GM12878 (cell line): ENCODE data around the gene MINDY3. TPM values are rescaled to one million over a fixed set of nuclear protein-coding genes. Genes with fewer than 3 reads are reported as not detected.

Experiments
- ATAC-seq: fragments of 200-7000 bp; cut with Tn5 transposase; 3 replicates; pipeline ENCODE4 v1.9.1; 2020; ENCODE audit warnings: mild to moderate bottlenecking, moderate library complexity
- BruUV-seq: library from RNA; stranded (reverse); fragments of 400-500 nt; replicated peaks from 2 replicates; lab custom pipeline; 2021; lab: Mats Ljungman, UMichigan
- CTCF ChIA-PET: fragments of 300-600 bp; sonication (Branson Sonifier 250); formaldehyde crosslinking; extraction: SDS; loops from one replicate; lab custom pipeline; 2021; ENCODE audit warnings: inconsistent platforms; lab: Yijun Ruan, JAX
- POLR2A ChIA-PET: fragments of 350-600 bp; formaldehyde crosslinking; extraction: SDS; loops from one replicate; lab custom pipeline; 2021; ENCODE audit warnings: inconsistent platforms; lab: Charles Lee
- RAD21 ChIA-PET: fragments of 300-600 bp; sonication (Branson Sonifier 250); formaldehyde crosslinking; loops from one replicate; lab custom pipeline; 2023; ENCODE audit warnings: antibody characterized with exemption; ENCODE audit not compliant: unreplicated experiment; lab: Charles Lee
- SMC1A ChIA-PET: fragments of 300-600 bp; sonication (Branson Sonifier 250); formaldehyde crosslinking; loops from one replicate; lab custom pipeline; 2023; ENCODE audit not compliant: unreplicated experiment, uncharacterized antibody; lab: Charles Lee
- DNase-seq: peaks from one replicate; pipeline ENCODE4 v3.0.0-alpha.2; 2011; ENCODE audit warnings: low read depth, low spot score
- FAIRE-seq: peaks from 3 replicates; lab custom pipeline; 2011; peaks lifted over from hg19 to GRCh38; lab: Jason Lieb, UNC
- H2AFZ ChIP-seq: 2 replicates; pipeline ENCODE4 v1.6.0; 2011; ENCODE audit warnings: low read depth, low read length, control low read depth; ENCODE audit not compliant: control insufficient read depth
- H3K27ac ChIP-seq: 2 replicates; pipeline ENCODE4 v1.5.1; 2011; ENCODE audit warnings: control low read depth; ENCODE audit not compliant: control insufficient read depth, insufficient read depth
- H3K27me3 ChIP-seq, 2 experiments: replicated peaks in 1 of 2; 2 replicates each; pipeline versions ENCODE4 v1.6.0 to v1.6.1; 2011; ENCODE audit warnings: low read length in 1 of 2; ENCODE audit not compliant: control insufficient read depth in 2 of 2, insufficient read depth in 2 of 2
- H3K36me3 ChIP-seq, 2 experiments: 2 replicates each; pipeline ENCODE4 v1.5.1; 2011; ENCODE audit warnings: low read length in 1 of 2; ENCODE audit not compliant: control insufficient read depth in 2 of 2, insufficient read depth in 2 of 2
- H3K4me1 ChIP-seq: 2 replicates; pipeline ENCODE4 v1.6.1; 2011; ENCODE audit warnings: mild to moderate bottlenecking, low read length, moderate library complexity, mixed read lengths; ENCODE audit not compliant: control insufficient read depth, insufficient read depth
- H3K4me2 ChIP-seq: 2 replicates; pipeline ENCODE4 v1.6.0; 2011; ENCODE audit warnings: control low read depth; ENCODE audit not compliant: control insufficient read depth, insufficient read depth
- H3K4me3 ChIP-seq: fragments of 200-600 bp; sonication (generic); 2 replicates; pipeline ENCODE4 v1.5.1; 2016
- H3K79me2 ChIP-seq: 2 replicates; pipeline ENCODE4 v1.6.0; 2011; ENCODE audit warnings: low read length; ENCODE audit not compliant: control insufficient read depth, insufficient read depth
- H3K9ac ChIP-seq: 2 replicates; pipeline ENCODE4 v1.8.0; 2011; ENCODE audit warnings: low read length, control low read depth, mixed read lengths; ENCODE audit not compliant: control insufficient read depth, insufficient read depth
- H3K9me3 ChIP-seq: replicated peaks from 3 replicates; pipeline ENCODE4 v1.5.1; 2011; ENCODE audit warnings: mild to moderate bottlenecking, low read length; ENCODE audit not compliant: control insufficient read depth, insufficient read depth
- H4K20me1 ChIP-seq: 2 replicates; pipeline ENCODE4 v1.6.0; 2011; ENCODE audit not compliant: control insufficient read depth, insufficient read depth
- BCLAF1 ChIP-seq: fragments of 450-650 bp; IDR thresholded peaks from 2 replicates; pipeline ENCODE4 v1.6.1; 2017; ENCODE audit warnings: antibody characterized with exemption, mild to moderate bottlenecking, moderate library complexity
- NR2C1 ChIP-seq: fragments of 450-650 bp; IDR thresholded peaks from 2 replicates; pipeline ENCODE4 v1.6.1; 2017; ENCODE audit warnings: antibody characterized with exemption, mild to moderate bottlenecking, moderate library complexity
- RELA ChIP-seq: fragments of 450-650 bp; IDR thresholded peaks from 2 replicates; pipeline ENCODE4 v1.8.0; 2014; ENCODE audit warnings: borderline replicate concordance; ENCODE audit not compliant: partially characterized antibody
- RFX5 ChIP-seq: IDR thresholded peaks from 2 replicates; pipeline ENCODE4 v1.6.1; 2011; ENCODE audit warnings: low read depth, low read length, improper control_type of control experiment
- SUPT20H ChIP-seq: IDR thresholded peaks from 2 replicates; pipeline ENCODE4 v1.6.1; 2011; ENCODE audit warnings: low read depth, mild to moderate bottlenecking, low read length, moderate library complexity, borderline replicate concordance; ENCODE audit not compliant: control insufficient read depth
- ZBTB33 ChIP-seq: fragments of 450-650 bp; IDR thresholded peaks from 2 replicates; pipeline ENCODE4 v1.6.1; 2017; ENCODE audit warnings: mild to moderate bottlenecking
- WGBS: methylation state at CpG from one replicate; pipeline ENCODE4 v1.1.6; 2016; ENCODE audit warnings: low lambda C conversion rate; ENCODE audit not compliant: insufficient replicate concordance, insufficient coverage; ENCODE audit errors: missing lambda C conversion rate; 5-methylcytosine and 5-hydroxymethylcytosine counted together
- in situ Hi-C: fragments of 300-500 bp; cut with MboI; formaldehyde crosslinking; loops from 9 replicates; pipeline ENCODE4 v1.14.3; 2018; ENCODE audit warnings: mixed read lengths
- intact Hi-C: fragments of 100-400 bp; cut with micrococcal nuclease; formaldehyde crosslinking; loops from one replicate; pipeline ENCODE4 v1.14.2; 2022; ENCODE audit not compliant: unreplicated experiment
- polyA plus RNA-seq, 11 experiments: library from polyadenylated mRNA; depleted of rRNA in 4 of 11; unstranded in 6 of 11; stranded (reverse) in 5 of 11; fragments of >200 nt; fragmentation: Nextera tagmentation in 4 of 11; fragmentation: Illumina TruSeq in 1 of 11; extraction: Ambion mirVana in 4 of 11; extraction: Trizol in 1 of 11; gene quantifications; 1 replicate in 1 of 11; 2 replicates in 10 of 11; pipeline versions ENCODE4 v1.2.1 to v1.2.3, GENCODE V29; 2011 to 2016; ENCODE audit warnings: inconsistent platforms in 2 of 11, missing spikeins in 2 of 11, low read depth in 1 of 11
- total RNA-seq, 4 experiments: library from RNA; depleted of rRNA in 3 of 4; stranded (reverse); fragments of >200 nt in 3 of 4; fragmentation: Illumina TruSeq in 1 of 4; extraction: Trizol in 1 of 4; gene quantifications; 2 replicates each; pipeline versions ENCODE4 v1.2.1 to v1.2.3, GENCODE V29; 2013 to 2021

The MINDY3 gene
- total and polyA plus RNA-seq, 10 of the 15 experiments (the other 5 are each of a cell fraction or from before 2014, with no cell fraction given) = 12.0 to 23.6 (median 15.7) TPM

GRCh38 chr10:15801147-15801546 is 59.2 kb downstream of the MINDY3 start:
- DNase-seq (no peak), ATAC-seq (no peak), FAIRE-seq (no peak)
- no peak overlapping the region for H2AFZ ChIP-seq
- 100% methylated on average over 1 of the region's 1 CpG for WGBS
- peaks cover 0 to 4% of the 10 kb centered on the region in 2 experiments; a peak in 2 of 4 replicates for H3K36me3 ChIP-seq
- SMC1A ChIA-PET = no interaction called here
- H3K9me3 ChIP-seq = no peaks in the 10 kb centered on the region; the same call in 2 of the 3 replicates
- BruUV-seq = no TSS peak
- H3K4me2 ChIP-seq = no peak overlapping the region
- CTCF ChIA-PET = no interaction called here
- no peak overlapping the region for H3K4me3 ChIP-seq
- POLR2A ChIA-PET = no interaction called here
- intact Hi-C loops = no loop called here
- no peaks in the 10 kb centered on the region for H3K27me3 ChIP-seq
- in situ Hi-C loops = no loop called here
- no peak overlapping the region for H3K27ac ChIP-seq
- TF ChIP-seq ZBTB33 = no peak
- TF ChIP-seq RFX5 = no peak
- no peak for TF ChIP-seq RELA
- no peak for TF ChIP-seq BCLAF1
- no peak for TF ChIP-seq NR2C1
- TF ChIP-seq SUPT20H = no peak
- TF ChIP-seq, all 136 proteins: peak for 0
- H3K9ac ChIP-seq = no peak overlapping the region
- no peaks in the 10 kb centered on the region for H3K4me1 ChIP-seq
- H4K20me1 ChIP-seq = no peaks in the 10 kb centered on the region
- no peaks in the 10 kb centered on the region for H3K79me2 ChIP-seq
- RAD21 ChIA-PET = no interaction called here
